ENCODE results near the gene CD8B2.
"Not testable (repeated sequence)": the region's sequence is repeated elsewhere in the genome, so short reads cannot be mapped to it uniquely, and the experiment has no call there.

GRCh38 chr2:106511476-106511901 lies 24.3 kb downstream of the CD8B2 start:
- not testable (repeated sequence) for TF ChIP-seq EP300, CTCF, POLR2A (IDR thresholded peaks at IDR 0.05)

All from tibial nerve (tissue), 4 donors.